ENCODE results near the gene RNF4.

DNA sequence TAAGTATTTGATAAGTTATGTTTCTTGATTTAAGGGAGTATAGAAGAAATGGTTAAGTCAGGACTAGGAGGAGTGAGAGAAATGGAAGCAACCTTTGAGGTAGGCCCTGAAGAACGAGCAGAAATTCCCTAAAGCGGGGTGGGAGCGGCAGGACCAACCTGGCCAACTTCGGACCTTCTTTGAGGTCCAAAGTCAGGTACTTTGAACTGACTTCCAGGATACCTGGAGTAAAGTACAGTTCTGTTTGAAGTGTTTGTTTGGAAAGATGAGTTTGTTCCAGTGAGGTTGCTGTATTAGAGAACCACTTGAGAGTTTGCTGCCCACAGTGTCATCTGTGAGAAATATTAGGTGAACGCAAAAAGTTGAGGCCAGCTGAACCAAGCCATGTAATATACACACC lies 11.7 kb downstream of the RNF4 start:
- TF ChIP-seq NFRKB (IDR thresholded peaks at IDR 0.05) (no peak), TARDBP (IDR thresholded peaks at IDR 0.05) (no peak), SUZ12 (IDR thresholded peaks at IDR 0.05) (no peak), FOXM1 (IDR thresholded peaks at IDR 0.05; ENCODE audit: borderline replicate concordance) (no peak), BHLHE40 (IDR thresholded peaks at IDR 0.05; ENCODE audit: borderline replicate concordance) (no peak), SP1 (IDR thresholded peaks at IDR 0.05) (no peak), CTBP1 (IDR thresholded peaks at IDR 0.05; ENCODE audit: borderline replicate concordance) (no peak), ARNT (IDR thresholded peaks at IDR 0.05) (no peak), L3MBTL2 (conservative IDR thresholded peaks at IDR 0.05) (no peak), FOXA1 (IDR thresholded peaks at IDR 0.05) (no peak), LEF1 (IDR thresholded peaks at IDR 0.05; ENCODE audit: borderline replicate concordance) (no peak)
- TF ChIP-seq, protein P1, sequence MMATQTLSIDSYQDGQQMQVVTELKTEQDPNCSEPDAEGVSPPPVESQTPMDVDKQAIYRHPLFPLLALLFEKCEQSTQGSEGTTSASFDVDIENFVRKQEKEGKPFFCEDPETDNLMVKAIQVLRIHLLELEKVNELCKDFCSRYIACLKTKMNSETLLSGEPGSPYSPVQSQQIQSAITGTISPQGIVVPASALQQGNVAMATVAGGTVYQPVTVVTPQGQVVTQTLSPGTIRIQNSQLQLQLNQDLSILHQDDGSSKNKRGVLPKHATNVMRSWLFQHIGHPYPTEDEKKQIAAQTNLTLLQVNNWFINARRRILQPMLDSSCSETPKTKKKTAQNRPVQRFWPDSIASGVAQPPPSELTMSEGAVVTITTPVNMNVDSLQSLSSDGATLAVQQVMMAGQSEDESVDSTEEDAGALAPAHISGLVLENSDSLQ (IDR thresholded peaks at IDR 0.05): no peak
